CD4-positive, alpha-beta T cell treated with Interleukin-6 at 100 ng/mL for 8 hours (primary cell): ENCODE data around the gene CAPSL.
"Not testable (repeated sequence)": the region's sequence is repeated elsewhere in the genome, so short reads cannot be mapped to it uniquely, and the experiment has no call there.

Experiments used
- DNase-seq: peaks from one replicate; pipeline ENCODE4 v3.0.0-alpha.2; 2020; ENCODE audit warnings: mixed read lengths, low spot score

The CAPSL gene

GRCh38 chr5:35938568-35939227 is at the start of gene CAPSL:
TSS of gene CAPSL (minus strand) at chr5:35938622. CDS start at chr5:35921120, 17,502 bp downstream.
- DNase-seq: no peak

DNA sequence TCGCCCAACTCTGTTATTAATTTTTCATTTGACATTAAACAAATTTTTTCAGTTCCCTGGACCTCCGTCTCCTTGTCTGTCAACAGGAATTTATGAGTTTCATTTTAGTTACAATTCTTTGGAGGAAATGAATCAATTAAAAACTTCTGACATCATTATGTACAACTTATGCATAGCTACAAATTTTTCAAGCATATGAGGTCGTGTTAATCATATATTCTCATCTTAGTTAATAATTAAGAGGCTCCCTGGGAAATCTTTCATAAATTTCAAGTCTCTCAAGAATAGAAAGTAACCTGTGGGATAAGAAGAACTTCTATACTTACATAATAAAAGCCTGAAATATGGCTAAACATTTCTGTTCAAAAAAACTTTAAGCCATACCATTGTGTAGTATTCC is 49.4 kb upstream of the CAPSL start:
- DNase-seq: no peak

GRCh38 chr5:35979715-35980114 is 41.3 kb upstream of the CAPSL start:
- no peak for DNase-seq

GRCh38 chr5:35976859-35977258 is 38.4 kb upstream of the CAPSL start:
- DNase-seq: not testable (repeated sequence)

- no peak for DNase-seq
Measured at GRCh38 chr5:35974570-35974969, 36.1 kb upstream of the CAPSL start.

DNA sequence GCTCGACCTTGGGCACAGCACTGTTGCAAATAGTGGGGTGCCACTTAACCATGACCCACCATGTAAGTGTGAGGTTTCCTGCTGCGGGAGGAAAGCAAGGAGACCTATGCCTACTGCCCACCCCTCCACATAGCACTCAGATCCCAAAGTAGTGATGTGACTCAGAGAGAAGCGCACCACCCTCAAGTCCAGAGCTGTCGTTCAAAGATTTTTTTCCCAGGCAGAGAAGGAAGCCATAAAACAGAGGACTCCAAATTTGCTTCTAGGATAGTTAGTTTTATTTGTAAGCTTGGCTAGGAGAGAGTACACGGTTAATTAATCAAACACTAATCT is 33.4 kb upstream of the CAPSL start:
- no peak for DNase-seq

DNA sequence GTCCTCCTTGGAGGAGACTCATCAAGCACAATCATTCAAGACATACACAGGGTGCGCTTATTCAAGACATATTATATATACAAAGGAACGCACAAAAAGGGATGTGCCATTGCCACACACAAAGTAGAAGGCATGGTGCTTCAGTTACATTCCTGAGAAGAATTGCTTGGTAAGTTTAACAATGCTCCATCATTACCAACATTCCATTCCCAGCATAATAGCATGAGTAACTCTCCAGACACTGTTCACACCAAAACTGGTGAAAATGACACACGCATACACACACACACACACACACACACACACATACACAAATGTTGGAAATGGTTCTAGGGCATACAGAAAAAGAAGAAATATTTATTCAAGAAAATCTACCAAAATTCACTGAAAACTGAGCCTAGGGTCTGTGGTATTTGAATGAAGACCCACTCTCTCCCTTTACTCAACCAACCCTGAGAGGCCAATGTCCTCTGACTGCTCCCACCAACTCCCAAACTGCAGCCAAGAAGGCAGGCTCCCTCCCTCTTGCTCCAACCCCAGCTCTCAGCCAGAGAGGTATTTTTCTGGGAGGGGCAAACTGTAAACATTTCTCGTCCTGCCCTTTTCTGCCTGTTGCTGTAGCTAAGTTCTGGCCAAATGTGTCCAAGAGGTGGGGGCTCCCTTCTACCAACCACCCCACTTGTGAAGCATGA is 32.9 kb upstream of the CAPSL start:
- DNase-seq: no peak

DNA sequence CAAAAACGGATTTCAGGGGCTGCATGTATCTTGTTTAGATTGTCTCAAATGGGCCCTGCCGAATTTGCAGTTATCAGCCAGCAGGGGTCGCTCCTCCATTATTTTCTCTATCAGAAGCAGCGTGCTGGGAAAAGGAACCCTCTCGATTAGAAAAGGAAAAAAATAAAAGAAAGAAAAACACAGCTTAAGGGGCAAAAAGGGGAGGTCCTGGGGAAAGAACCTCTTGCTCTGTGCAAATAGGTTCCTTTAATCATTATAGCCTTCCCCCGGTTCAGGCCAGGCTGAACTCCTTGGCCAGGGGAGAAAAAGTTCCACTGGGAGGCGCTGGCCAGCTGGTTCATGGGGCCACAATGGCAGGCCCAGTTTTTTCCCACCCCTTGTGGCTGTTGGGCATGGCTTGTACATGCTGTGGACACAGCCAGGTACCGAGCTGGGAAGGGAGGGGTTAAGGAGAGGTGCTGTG is 25.0 kb upstream of the CAPSL start:
- no peak for DNase-seq

- no peak for DNase-seq
Measured at GRCh38 chr5:35960328-35960727, 21.9 kb upstream of the CAPSL start.

DNA sequence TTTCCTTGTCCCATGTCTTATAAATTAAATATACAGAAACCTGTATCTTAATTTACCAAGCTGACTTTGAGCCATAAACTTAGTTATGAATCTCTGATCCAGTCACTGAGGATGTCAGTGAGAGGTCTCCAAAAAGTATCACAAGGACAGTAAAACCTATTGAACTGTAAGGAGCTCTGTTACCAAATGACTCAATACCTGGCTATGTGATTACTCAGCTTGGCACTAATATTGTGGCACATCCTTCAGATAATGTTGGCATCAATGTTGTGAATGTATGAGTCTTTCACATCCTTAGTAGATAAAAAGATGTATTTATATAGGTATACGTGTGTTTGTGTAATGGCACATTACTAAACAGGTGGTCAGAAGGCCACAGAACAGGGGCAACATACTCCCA is 18.0 kb upstream of the CAPSL start:
- no peak for DNase-seq

DNA sequence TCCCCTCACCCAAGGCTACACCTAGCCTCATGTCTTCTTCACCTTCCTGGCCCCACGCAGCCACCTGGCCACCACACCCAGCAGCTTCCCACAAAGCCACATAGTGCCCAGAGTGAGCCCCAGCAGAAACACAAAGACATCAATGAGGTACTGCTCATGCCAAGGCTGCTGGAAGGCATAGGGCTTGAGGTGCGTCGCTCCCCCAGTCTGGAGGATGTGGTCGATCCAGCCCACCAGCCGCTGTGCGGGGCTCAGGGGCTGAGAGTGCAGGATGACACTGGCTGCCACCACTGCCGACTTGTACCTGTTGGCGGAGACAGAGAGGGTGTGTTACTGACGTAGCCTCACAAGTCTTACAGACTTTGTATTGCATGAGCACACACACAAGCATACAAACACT is 15.8 kb upstream of the CAPSL start:
- DNase-seq: no peak

DNA sequence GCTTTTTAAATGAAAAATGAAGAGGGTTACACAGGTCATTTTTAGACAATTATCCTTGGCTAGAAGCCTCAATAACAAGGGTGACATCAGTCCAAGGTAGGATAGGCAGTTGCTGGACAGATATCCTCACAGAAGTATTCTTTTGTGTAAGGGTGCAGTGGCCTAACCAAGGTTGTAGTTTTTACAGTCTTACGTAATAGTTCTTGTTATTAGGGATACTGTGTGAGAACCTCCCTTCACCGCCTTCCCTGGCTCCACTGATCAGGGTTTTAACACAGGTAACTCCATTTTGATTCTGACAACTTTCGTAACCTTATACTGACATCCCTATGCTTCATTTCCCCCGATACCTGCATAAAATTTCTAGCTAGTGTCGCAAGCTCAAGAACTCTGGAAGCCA is 8.7 kb upstream of the CAPSL start:
- DNase-seq: no peak

DNA sequence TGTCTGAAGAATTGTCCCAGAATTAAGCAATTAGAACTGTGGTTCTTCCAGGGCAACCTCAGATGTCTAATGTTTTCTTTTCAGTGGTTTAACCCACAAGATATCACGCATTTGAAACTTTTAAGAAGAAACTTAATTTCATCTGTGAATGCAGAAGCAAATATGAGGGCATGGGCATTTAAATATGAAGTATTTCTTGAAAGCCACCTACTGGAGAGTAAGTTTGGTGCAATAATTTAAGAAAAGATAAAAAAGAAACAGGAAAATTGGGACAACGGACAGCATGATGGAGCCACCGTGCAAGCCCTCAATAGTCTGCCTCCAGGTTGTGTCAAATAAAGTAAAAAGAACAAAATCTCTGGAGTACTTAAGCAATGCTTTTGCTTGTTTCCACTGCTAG is 1.2 kb upstream of the CAPSL start:
- DNase-seq: no peak

- DNase-seq: peak; percentile 71
Measured at GRCh38 chr5:35926389-35927051, 11.9 kb downstream of the CAPSL start.

DNA sequence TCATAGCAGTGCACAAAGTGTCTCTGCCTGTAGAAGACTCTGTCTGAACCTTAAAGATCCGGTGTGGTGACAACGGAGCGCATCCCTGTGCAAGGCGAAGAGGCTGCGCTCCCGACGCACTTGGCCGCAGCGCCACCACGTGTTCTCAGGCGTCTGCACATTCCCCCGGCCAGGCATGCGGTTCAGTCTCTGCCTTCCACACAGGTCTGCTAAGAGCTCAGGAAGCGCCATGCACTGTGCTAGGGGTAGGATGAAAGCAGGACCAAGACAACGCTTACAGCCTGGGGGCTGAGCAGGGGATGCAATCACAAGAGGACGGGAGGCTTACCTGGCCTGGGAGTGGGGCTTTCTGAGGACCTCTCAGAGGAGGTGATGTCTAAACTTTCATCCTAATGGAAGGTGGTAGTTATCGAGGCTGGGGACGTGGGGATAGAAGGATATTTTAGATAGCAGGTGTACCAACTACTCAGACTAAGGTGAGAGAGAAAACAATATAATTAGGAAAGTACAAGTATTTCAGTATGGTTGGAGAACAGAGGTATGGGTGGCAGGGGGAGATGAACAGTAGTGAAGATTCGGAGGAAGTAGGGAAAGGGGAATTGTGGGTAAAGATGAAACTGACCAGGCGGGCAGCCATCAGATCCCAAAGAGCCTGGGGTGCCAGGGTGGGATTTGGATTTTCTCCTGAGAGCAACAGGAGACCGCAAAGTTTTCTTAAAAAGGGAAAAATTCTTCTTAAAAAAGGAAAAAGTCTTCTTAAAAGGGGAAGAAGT is 13.3 kb downstream of the CAPSL start:
- DNase-seq: peak; percentile 91

- DNase-seq: no peak
Measured at GRCh38 chr5:35924122-35924949, 14.1 kb downstream of the CAPSL start.

- DNase-seq: no peak
Measured at GRCh38 chr5:35922468-35922867, 16.0 kb downstream of the CAPSL start.

DNA sequence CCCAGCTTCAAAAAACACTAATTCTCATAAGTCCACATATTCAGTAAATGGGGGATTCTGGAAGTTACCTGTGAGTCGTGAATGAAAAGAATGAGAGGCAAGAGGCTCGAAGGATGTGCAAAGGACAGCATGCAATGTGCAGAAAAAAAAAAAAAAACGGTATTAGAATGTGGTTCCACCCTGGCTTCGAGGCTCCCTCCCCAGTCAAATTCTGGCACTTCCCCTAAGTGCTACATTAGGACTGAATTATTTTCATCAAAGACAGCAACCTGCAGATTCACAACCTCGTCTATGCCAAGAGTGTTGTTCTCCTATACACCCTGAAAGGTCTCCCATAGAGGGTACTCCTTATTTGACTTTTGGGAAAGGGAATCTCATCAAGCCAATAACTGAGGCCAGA is 16.5 kb downstream of the CAPSL start:
- DNase-seq: peak; percentile 19

GRCh38 chr5:35920890-35921289 is 17.5 kb downstream of the CAPSL start:
- no peak for DNase-seq

DNA sequence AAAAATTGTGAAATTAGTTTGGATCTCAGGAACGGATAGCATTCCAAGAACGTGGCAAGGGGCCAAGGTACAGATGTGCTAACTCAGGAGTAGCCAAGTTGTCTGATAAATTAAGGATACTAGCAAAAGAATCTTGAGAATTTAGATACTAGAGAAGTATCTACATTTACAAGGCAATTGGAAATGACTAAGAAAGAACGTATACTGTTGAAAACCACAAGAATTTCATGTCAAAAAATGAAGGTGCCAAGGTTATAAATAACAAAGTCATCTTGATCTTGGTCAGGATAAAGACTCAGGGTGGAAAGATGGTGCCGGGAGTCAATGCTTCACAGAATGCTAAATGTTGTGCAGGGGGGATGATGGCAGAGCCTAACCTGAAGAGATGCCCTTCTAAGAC is 19.2 kb downstream of the CAPSL start:
- DNase-seq: no peak

DNA sequence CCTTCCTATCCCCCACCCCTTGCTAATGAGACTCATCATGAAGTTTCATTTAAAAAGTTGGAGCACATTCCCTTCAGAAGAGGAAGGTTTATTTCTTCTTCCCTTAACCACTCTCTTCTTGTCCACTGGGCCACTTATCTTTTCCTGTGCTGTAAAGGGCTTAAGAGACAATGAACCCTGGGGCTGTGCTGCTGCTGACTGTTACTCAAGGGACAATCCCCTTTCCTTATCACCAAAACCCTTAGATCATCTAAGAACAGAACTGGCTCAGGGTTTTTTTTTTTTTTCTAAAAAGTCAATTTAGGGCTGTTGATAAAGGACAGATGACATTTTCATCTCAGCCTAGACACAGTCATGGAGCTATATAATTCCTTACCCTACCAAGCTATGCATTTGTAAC is 29.6 kb downstream of the CAPSL start:
- DNase-seq: no peak

DNA sequence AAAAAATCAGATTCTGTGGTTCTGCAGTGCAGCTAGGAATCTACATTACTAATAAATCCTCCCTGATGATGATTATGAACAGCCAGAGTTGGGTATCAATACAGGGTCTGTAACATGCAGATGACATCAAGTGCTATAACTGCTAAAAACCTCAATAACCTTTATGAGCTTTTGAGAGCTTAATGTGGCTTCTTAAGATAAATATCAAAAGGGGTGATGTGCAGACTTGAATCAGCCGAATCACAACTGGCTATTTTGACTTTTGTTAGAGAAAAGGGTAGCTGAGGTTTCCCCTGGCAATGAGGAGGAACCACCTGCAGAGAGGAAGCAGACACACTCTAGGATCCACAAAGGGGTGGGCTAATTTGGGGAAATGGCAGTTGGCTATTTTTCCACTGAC is 30.2 kb downstream of the CAPSL start:
- no peak for DNase-seq
